MCF 10A (cell line): ENCODE data around the gene PLXDC1. TPM values are rescaled to one million over a fixed set of nuclear protein-coding genes. Genes with fewer than 3 reads are reported as not detected.

Experiments
- BruUV-seq: library from RNA; stranded (reverse); fragments of 400-500 nt; replicated peaks from 2 replicates; lab custom pipeline; 2021; lab: Mats Ljungman, UMichigan
- CTCF ChIA-PET: fragments of 300-600 bp; sonication (Branson Sonifier 250); formaldehyde crosslinking; extraction: SDS; loops from one replicate; lab custom pipeline; 2021; ENCODE audit warnings: antibody characterized with exemption, inconsistent platforms; lab: Yijun Ruan, JAX
- POLR2A ChIA-PET: fragments of 300-600, 350-650 bp; sonication (Branson Sonifier 250); formaldehyde crosslinking; extraction: SDS; loops from one replicate; lab custom pipeline; 2020; ENCODE audit warnings: antibody characterized with exemption, inconsistent platforms; lab: Yijun Ruan, JAX
- DNase-seq: peaks from one replicate; pipeline ENCODE4 v3.0.0-alpha.2; 2018; ENCODE audit not compliant: unreplicated experiment
- H3K27ac Mint-ChIP-seq: one replicate; pipeline ENCODE4 v1.8.0; 2022; ENCODE audit warnings: mild to moderate bottlenecking, low read depth, mixed read lengths; ENCODE audit not compliant: unreplicated experiment
- H3K27me3 Mint-ChIP-seq: one replicate; pipeline ENCODE4 v1.8.0; 2022; ENCODE audit warnings: mixed read lengths; ENCODE audit not compliant: insufficient read depth, unreplicated experiment
- H3K36me3 Mint-ChIP-seq: one replicate; pipeline ENCODE4 v1.8.0; 2022; ENCODE audit warnings: mild to moderate bottlenecking, moderate library complexity, mixed read lengths; ENCODE audit not compliant: insufficient read depth, unreplicated experiment
- H3K4me1 Mint-ChIP-seq: one replicate; pipeline ENCODE4 v1.8.0; 2022; ENCODE audit warnings: mixed read lengths; ENCODE audit not compliant: insufficient read depth, unreplicated experiment
- H3K4me3 Mint-ChIP-seq: one replicate; pipeline ENCODE4 v1.8.0; 2022; ENCODE audit warnings: mild to moderate bottlenecking, moderate library complexity, mixed read lengths; ENCODE audit not compliant: unreplicated experiment
- H3K9me3 Mint-ChIP-seq: one replicate; pipeline ENCODE4 v1.8.0; 2022; ENCODE audit warnings: mixed read lengths; ENCODE audit not compliant: unreplicated experiment
- intact Hi-C: fragments of 100-400 bp; cut with micrococcal nuclease; formaldehyde crosslinking; loops from 2 replicates; pipeline ENCODE4 v1.14.1; 2022
- total RNA-seq: library from RNA; stranded (reverse); gene quantifications from 2 replicates; pipeline ENCODE4 v1.2.3, GENCODE V29; 2022
- TF ChIP-seq, protein P1 (sequence below): fragments of 200-600 bp; IDR thresholded peaks from one replicate; pipeline ENCODE4 v1.8.0; 2022; ENCODE audit warnings: antibody characterized with exemption, mild to moderate bottlenecking; ENCODE audit not compliant: unreplicated experiment

PLXDC1 gene
- total RNA-seq, 1 experiment from 2014 or later: 0.61 TPM

GRCh38 chr17:39113871-39114270, 37.6 kb downstream of the PLXDC1 start:
- Mint-ChIP-seq H3K4me1 (no peaks in the 10 kb centered on the region), H3K9me3 (peaks cover 7% of the 10 kb centered on the region), H3K27me3 (peaks cover 36% of the 10 kb centered on the region), H3K27ac (no peak overlapping the region), H3K36me3 (peaks cover 6% of the 10 kb centered on the region), H3K4me3 (no peak overlapping the region)
- BruUV-seq: no TSS peak
- ChIA-PET CTCF (no interaction called here), POLR2A (interaction anchor here (1.1 kb wide), 1 partner anchor 12 kb away, joined by 3 read pairs; no protein-coding TSS in a partner anchor)
- no peak for DNase-seq
- intact Hi-C loops: no loop called here
- TF ChIP-seq, protein P1, sequence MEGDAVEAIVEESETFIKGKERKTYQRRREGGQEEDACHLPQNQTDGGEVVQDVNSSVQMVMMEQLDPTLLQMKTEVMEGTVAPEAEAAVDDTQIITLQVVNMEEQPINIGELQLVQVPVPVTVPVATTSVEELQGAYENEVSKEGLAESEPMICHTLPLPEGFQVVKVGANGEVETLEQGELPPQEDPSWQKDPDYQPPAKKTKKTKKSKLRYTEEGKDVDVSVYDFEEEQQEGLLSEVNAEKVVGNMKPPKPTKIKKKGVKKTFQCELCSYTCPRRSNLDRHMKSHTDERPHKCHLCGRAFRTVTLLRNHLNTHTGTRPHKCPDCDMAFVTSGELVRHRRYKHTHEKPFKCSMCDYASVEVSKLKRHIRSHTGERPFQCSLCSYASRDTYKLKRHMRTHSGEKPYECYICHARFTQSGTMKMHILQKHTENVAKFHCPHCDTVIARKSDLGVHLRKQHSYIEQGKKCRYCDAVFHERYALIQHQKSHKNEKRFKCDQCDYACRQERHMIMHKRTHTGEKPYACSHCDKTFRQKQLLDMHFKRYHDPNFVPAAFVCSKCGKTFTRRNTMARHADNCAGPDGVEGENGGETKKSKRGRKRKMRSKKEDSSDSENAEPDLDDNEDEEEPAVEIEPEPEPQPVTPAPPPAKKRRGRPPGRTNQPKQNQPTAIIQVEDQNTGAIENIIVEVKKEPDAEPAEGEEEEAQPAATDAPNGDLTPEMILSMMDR: no peak

- peaks cover 6% of the 10 kb centered on the region for H3K36me3 Mint-ChIP-seq
- H3K27ac Mint-ChIP-seq: no peak overlapping the region
- TF ChIP-seq, protein P1: no peak
- intact Hi-C loops: no loop called here
- DNase-seq: no peak
- H3K9me3 Mint-ChIP-seq: peaks cover 7% of the 10 kb centered on the region
- POLR2A ChIA-PET: no interaction called here
- H3K4me3 Mint-ChIP-seq: no peak overlapping the region
- H3K27me3 Mint-ChIP-seq: peaks cover 32% of the 10 kb centered on the region
- no peaks in the 10 kb centered on the region for H3K4me1 Mint-ChIP-seq
- no TSS peak for BruUV-seq
- CTCF ChIA-PET: interaction anchor here (0.6 kb wide), 1 partner anchor 73 kb away, joined by 4 read pairs; no protein-coding TSS in a partner anchor
Measured at GRCh38 chr17:39110435-39111136, 40.9 kb downstream of the PLXDC1 start.

DNA sequence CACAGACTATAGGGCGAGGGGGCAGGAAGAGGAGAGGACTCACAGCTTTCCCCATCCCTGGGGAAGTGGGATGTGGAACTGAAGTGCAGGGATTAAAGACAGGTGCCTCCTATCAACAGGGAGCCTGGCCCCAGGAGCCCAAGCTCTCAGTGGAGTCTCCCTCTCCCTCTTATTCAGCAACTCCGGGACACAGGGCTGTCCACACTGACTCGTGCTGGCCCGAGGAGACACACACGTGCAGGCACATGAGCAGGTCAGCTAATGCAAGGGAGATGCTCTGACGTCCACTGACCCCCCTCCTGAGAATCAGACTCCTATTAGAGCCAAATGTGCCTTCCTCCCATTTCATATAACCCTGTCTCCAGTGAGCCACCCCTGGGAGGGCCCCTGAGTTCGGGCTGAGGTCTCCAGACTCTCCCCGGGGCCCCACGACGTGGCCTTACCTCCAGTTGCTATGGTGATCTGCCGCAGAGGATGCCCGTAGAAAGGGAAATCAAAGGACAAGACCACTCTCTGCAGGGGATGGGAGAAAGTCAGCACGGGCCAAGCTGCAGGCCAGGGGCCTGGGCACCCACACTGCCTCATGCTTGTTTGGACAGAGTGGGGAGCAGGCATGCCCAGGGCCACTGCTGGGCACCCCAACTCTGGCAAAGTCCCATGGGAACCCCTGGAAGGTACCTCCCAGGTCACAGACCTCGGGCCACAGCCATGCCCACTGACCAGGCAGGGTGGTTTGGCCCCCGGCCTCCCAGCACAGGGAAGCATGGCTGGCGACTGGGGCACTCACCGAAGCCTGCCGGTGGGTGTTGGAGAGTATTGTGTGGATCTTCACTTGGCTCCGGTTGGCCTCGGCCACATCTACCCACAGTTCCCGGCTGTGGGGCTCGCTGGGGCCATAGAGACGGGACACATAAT, 42.7 kb downstream of the PLXDC1 start:
- ChIA-PET POLR2A (no interaction called here), CTCF (interaction anchor here (0.9 to 1.0 kb wide), 2 partner anchors 10 to 45 kb away, joined by 3 read pairs; no protein-coding TSS in a partner anchor)
- no peak for DNase-seq
- intact Hi-C loops: no loop called here
- H3K4me1 Mint-ChIP-seq: no peaks in the 10 kb centered on the region
- TF ChIP-seq, protein P1: no peak
- peaks cover 22% of the 10 kb centered on the region for H3K27me3 Mint-ChIP-seq
- no TSS peak for BruUV-seq
- no peak overlapping the region for H3K27ac Mint-ChIP-seq
- H3K4me3 Mint-ChIP-seq: no peak overlapping the region
- no peaks in the 10 kb centered on the region for H3K36me3 Mint-ChIP-seq
- no peaks in the 10 kb centered on the region for H3K9me3 Mint-ChIP-seq

DNA sequence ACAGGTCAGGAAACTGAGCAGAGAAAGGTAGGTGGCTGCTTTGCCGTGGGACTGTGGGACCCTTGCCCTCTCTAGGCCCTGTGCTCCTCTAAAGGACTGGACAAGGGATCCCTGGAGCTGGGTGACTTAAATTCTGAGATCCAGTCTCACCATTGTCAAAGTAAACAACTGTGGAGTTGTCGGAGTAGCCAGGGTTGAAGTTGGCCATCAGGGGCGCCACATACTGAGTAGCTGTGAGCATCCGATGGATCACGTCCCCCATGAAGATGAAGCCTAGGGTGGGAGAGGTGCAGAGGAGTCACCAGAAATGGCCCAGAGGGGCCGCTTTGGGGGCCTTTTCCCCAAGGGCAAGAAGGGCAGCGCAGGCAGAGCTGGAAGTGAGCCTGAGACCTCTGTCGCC, 43.5 kb downstream of the PLXDC1 start:
- ChIA-PET POLR2A (no interaction called here), CTCF (interaction anchor here (0.9 to 1.0 kb wide), 2 partner anchors 9 to 46 kb away, joined by 3 read pairs; no protein-coding TSS in a partner anchor)
- no peak for DNase-seq
- no TSS peak for BruUV-seq
- Mint-ChIP-seq H3K36me3 (no peaks in the 10 kb centered on the region), H3K9me3 (no peaks in the 10 kb centered on the region), H3K4me3 (no peak overlapping the region), H3K4me1 (no peaks in the 10 kb centered on the region), H3K27ac (no peak overlapping the region), H3K27me3 (peaks cover 17% of the 10 kb centered on the region)
- intact Hi-C loops: no loop called here
- TF ChIP-seq, protein P1: no peak
